Gastrocnemius medialis (tissue), 4 donors: Measurements from ENCODE around the gene ACIN1. TPM values are rescaled to one million over a fixed set of nuclear protein-coding genes. Genes with fewer than 3 reads are reported as not detected.

ENCODE experiments used
- ATAC-seq, 2 donors: fragments of 150-250 bp; one replicate each; pipeline ENCODE4 v1.9.1; 2016
- DNase-seq, 2 donors: peaks; one replicate each; pipeline ENCODE4 v3.0.0-alpha.2; 2019
- H3K27ac ChIP-seq, 4 donors: fragments of 200-600 bp; sonication (generic); 1 replicate in 1 of 4; 2 replicates in 3 of 4; pipeline ENCODE4 v1.5.1; 2016 to 2018; ENCODE audit warnings: mild to moderate bottlenecking in 2 of 4, moderate library complexity in 1 of 4
- H3K27me3 ChIP-seq, 3 donors: fragments of 200-600 bp; sonication (generic) in 2 of 3; 1 replicate in 1 of 3; 2 replicates in 2 of 3; pipeline versions ENCODE4 v1.5.1 to v1.6.0; 2016 to 2019; ENCODE audit warnings: mild to moderate bottlenecking in 1 of 3, moderate library complexity in 1 of 3
- H3K36me3 ChIP-seq, 2 donors: fragments of 200-600 bp; sonication (generic) in 1 of 2; one replicate each; pipeline ENCODE4 v1.5.1; 2017 to 2018
- H3K4me1 ChIP-seq, 2 donors: fragments of 200-600 bp; sonication (generic) in 1 of 2; one replicate each; pipeline ENCODE4 v1.5.1; 2016 to 2017; ENCODE audit warnings: mild to moderate bottlenecking in 2 of 2
- H3K4me3 ChIP-seq, 4 donors: fragments of 200-600 bp; sonication (generic) in 3 of 4; 1 replicate in 1 of 4; 2 replicates in 3 of 4; pipeline ENCODE4 v1.5.1; 2016 to 2019; ENCODE audit warnings: mild to moderate bottlenecking in 2 of 4
- H3K9me3 ChIP-seq, 3 donors: fragments of 200-600 bp; sonication (generic) in 2 of 3; 1 replicate in 1 of 3; 2 replicates in 2 of 3; pipeline ENCODE4 v1.5.1; 2016 to 2019
- POLR2A ChIP-seq, 2 donors: fragments of 450-650 bp; IDR thresholded peaks; one replicate each; pipeline ENCODE4 v1.6.1; 2017; ENCODE audit warnings: antibody characterized with exemption in 2 of 2, mild to moderate bottlenecking in 2 of 2, moderate library complexity in 2 of 2
- in situ Hi-C, 4 donors: fragments of 200-750 bp; cut with MboI; loops; one replicate each; pipeline versions ENCODE4 v1.15.0 to v1.8.0; 2017; ENCODE audit warnings: low sequenced_read_pairs in 4 of 4
- intact Hi-C: fragments of 100-400 bp; cut with DNase I; formaldehyde crosslinking; loops from one replicate; pipeline ENCODE4 v1.15.1; 2023; ENCODE audit warnings: low total_unique reads
- total RNA-seq, 4 donors: library from RNA; depleted of rRNA; stranded (reverse); fragments of >200 nt; gene quantifications; one replicate each; pipeline versions ENCODE4 v1.1.0 to v1.2.3, GENCODE V29; 2016
- TF ChIP-seq, protein P1 (sequence below), 5 experiments: fragments of 450-650 bp in 3 of 5; fragments of 200-600 bp in 2 of 5; sonication (generic) in 2 of 5; IDR thresholded peaks in 4 of 5; conservative IDR thresholded peaks in 1 of 5; 1 replicate in 4 of 5; 2 replicates in 1 of 5; pipeline ENCODE4 v1.5.1; 2016 to 2019; ENCODE audit warnings: antibody characterized with exemption in 5 of 5, mild to moderate bottlenecking in 3 of 5, moderate library complexity in 3 of 5

The ACIN1 gene, protein sequence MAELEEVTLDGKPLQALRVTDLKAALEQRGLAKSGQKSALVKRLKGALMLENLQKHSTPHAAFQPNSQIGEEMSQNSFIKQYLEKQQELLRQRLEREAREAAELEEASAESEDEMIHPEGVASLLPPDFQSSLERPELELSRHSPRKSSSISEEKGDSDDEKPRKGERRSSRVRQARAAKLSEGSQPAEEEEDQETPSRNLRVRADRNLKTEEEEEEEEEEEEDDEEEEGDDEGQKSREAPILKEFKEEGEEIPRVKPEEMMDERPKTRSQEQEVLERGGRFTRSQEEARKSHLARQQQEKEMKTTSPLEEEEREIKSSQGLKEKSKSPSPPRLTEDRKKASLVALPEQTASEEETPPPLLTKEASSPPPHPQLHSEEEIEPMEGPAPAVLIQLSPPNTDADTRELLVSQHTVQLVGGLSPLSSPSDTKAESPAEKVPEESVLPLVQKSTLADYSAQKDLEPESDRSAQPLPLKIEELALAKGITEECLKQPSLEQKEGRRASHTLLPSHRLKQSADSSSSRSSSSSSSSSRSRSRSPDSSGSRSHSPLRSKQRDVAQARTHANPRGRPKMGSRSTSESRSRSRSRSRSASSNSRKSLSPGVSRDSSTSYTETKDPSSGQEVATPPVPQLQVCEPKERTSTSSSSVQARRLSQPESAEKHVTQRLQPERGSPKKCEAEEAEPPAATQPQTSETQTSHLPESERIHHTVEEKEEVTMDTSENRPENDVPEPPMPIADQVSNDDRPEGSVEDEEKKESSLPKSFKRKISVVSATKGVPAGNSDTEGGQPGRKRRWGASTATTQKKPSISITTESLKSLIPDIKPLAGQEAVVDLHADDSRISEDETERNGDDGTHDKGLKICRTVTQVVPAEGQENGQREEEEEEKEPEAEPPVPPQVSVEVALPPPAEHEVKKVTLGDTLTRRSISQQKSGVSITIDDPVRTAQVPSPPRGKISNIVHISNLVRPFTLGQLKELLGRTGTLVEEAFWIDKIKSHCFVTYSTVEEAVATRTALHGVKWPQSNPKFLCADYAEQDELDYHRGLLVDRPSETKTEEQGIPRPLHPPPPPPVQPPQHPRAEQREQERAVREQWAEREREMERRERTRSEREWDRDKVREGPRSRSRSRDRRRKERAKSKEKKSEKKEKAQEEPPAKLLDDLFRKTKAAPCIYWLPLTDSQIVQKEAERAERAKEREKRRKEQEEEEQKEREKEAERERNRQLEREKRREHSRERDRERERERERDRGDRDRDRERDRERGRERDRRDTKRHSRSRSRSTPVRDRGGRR
- 10 to 100 TPM; 61.9 to 74.8 (median 70.6) TPM for total RNA-seq

- Histone ChIP-seq H3K4me1 (peaks cover 27 to 32% of the 10 kb centered on the region in 2 donors), H3K36me3 (peaks cover 0 to 44% of the 10 kb centered on the region in 2 donors), H3K4me3 (peak within 1 kb of the TSS; percentile 73 to 99 (median 82)), H3K27me3 (no peaks in the 10 kb centered on the region), H3K27ac (peak within 1 kb of the TSS; percentile 91 to 100 (median 96)), H3K9me3 (no peaks in the 10 kb centered on the region)
- TF ChIP-seq, protein P1, sequence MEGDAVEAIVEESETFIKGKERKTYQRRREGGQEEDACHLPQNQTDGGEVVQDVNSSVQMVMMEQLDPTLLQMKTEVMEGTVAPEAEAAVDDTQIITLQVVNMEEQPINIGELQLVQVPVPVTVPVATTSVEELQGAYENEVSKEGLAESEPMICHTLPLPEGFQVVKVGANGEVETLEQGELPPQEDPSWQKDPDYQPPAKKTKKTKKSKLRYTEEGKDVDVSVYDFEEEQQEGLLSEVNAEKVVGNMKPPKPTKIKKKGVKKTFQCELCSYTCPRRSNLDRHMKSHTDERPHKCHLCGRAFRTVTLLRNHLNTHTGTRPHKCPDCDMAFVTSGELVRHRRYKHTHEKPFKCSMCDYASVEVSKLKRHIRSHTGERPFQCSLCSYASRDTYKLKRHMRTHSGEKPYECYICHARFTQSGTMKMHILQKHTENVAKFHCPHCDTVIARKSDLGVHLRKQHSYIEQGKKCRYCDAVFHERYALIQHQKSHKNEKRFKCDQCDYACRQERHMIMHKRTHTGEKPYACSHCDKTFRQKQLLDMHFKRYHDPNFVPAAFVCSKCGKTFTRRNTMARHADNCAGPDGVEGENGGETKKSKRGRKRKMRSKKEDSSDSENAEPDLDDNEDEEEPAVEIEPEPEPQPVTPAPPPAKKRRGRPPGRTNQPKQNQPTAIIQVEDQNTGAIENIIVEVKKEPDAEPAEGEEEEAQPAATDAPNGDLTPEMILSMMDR (IDR thresholded peaks at IDR 0.05 in 4 of 5, conservative IDR thresholded peaks at IDR 0.05 in 1 of 5): peak in 1 of 5 experiments; percentile 8
- TF ChIP-seq POLR2A (IDR thresholded peaks at IDR 0.05): peak; percentile 63 to 83
- intact Hi-C loops (loop anchor here (1.0 to 2.0 kb wide), 4 partner anchors 16 to 207 kb away; partner anchors contain the start of gene PSMB5), in situ Hi-C loops (no loop called here)
- peak; percentile 54 to 64 for ATAC-seq
- peak; percentile 35 to 61 for DNase-seq
Observed at GRCh38 chr14:23094666-23095195, at the start of gene ACIN1. TSS of gene ACIN1 (minus strand) at chr14:23095136. CDS start at chr14:23095112, 24 bp downstream.

- peak overlapping the region; percentile 90 to 97 (median 96) for H3K27ac ChIP-seq
- ATAC-seq (no peak), DNase-seq (no peak)
- peaks cover 61 to 66% of the 10 kb centered on the region in 2 donors for H3K4me1 ChIP-seq
- no peaks in the 10 kb centered on the region for H3K27me3 ChIP-seq
- H3K9me3 ChIP-seq: no peaks in the 10 kb centered on the region
- no peak overlapping the region for H3K4me3 ChIP-seq
- in situ Hi-C loops: no loop called here
- intact Hi-C loops: loop anchor here (2.0 kb wide), 1 partner anchor 17 kb away; no protein-coding TSS in a partner anchor
- peaks cover 0 to 24% of the 10 kb centered on the region in 2 donors for H3K36me3 ChIP-seq
- no peak for TF ChIP-seq POLR2A (IDR thresholded peaks at IDR 0.05)
- TF ChIP-seq, protein P1 (IDR thresholded peaks at IDR 0.05 in 4 of 5, conservative IDR thresholded peaks at IDR 0.05 in 1 of 5): no peak
Observed at GRCh38 chr14:23143911-23144310, 49.0 kb upstream of the ACIN1 start.

- H3K27me3 ChIP-seq: no peaks in the 10 kb centered on the region
- no peaks in the 10 kb centered on the region for H3K9me3 ChIP-seq
- DNase-seq (no peak), ATAC-seq (no peak)
- TF ChIP-seq, protein P1 (IDR thresholded peaks at IDR 0.05 in 4 of 5, conservative IDR thresholded peaks at IDR 0.05 in 1 of 5): no peak
- no peak for TF ChIP-seq POLR2A (IDR thresholded peaks at IDR 0.05)
- peaks cover 56 to 58% of the 10 kb centered on the region in 2 donors for H3K4me1 ChIP-seq
- in situ Hi-C loops: no loop called here
- peak overlapping the region; percentile 90 to 97 (median 96) for H3K27ac ChIP-seq
- peaks cover 0 to 35% of the 10 kb centered on the region in 2 donors for H3K36me3 ChIP-seq
- intact Hi-C loops: loop anchor here (2.0 kb wide), 1 partner anchor 16 kb away; no protein-coding TSS in a partner anchor
- H3K4me3 ChIP-seq: no peak overlapping the region
Observed at GRCh38 chr14:23142826-23143225, 47.9 kb upstream of the ACIN1 start.
